AG04449 (cell line): Measurements from ENCODE around the gene NR6A1.

Experiments
- CTCF ChIA-PET: fragments of 350-600 bp; formaldehyde crosslinking; extraction: SDS; loops from one replicate; lab custom pipeline; 2021; ENCODE audit warnings: antibody characterized with exemption; lab: Yijun Ruan, JAX
- POLR2A ChIA-PET: fragments of 400-600, 350-600 bp; formaldehyde crosslinking; extraction: SDS; loops from one replicate; lab custom pipeline; 2020; ENCODE audit warnings: antibody characterized with exemption, inconsistent platforms; lab: Yijun Ruan, JAX
- DNase-seq: peaks from one replicate; pipeline ENCODE4 v3.0.0-alpha.2; 2010; ENCODE audit warnings: low read depth, low spot score
- H3K4me3 ChIP-seq: 2 replicates; pipeline ENCODE4 v1.5.1; 2011; ENCODE audit warnings: low read depth, mild to moderate bottlenecking, control low read depth, low read length
- CTCF ChIP-seq: IDR thresholded peaks from one replicate; pipeline ENCODE4 v1.5.1; 2011; ENCODE audit warnings: mild to moderate bottlenecking, moderate library complexity, low read length, control low read depth, inconsistent platforms; ENCODE audit not compliant: insufficient read depth; ENCODE audit errors: missing control alignments

NR6A1 gene

GRCh38 chr9:124605258-124605657 is 165.9 kb downstream of the NR6A1 start:
- ChIA-PET POLR2A (no interaction called here), CTCF (interaction anchor here (1.2 to 5.6 kb wide), 2 partner anchors 12 to 107 kb away, joined by 3 to 46 read pairs; no protein-coding TSS in a partner anchor)
- no peak for TF ChIP-seq CTCF
- no peak for DNase-seq
- no peak overlapping the region for H3K4me3 ChIP-seq

GRCh38 chr9:124602632-124603031 is 168.5 kb downstream of the NR6A1 start:
- CTCF ChIA-PET: interaction anchor here (1.2 to 2.2 kb wide), 2 partner anchors 12 to 15 kb away, joined by 3 to 24 read pairs; no protein-coding TSS in a partner anchor
- no peak for DNase-seq
- no peak for TF ChIP-seq CTCF
- POLR2A ChIA-PET: no interaction called here
- H3K4me3 ChIP-seq: no peak overlapping the region

GRCh38 chr9:124602204-124602603 is 168.9 kb downstream of the NR6A1 start:
- ChIA-PET CTCF (interaction anchor here (0.6 to 2.2 kb wide), 3 partner anchors 11 to 147 kb away, joined by 3 to 24 read pairs (median 3); no protein-coding TSS in a partner anchor), POLR2A (no interaction called here)
- DNase-seq: no peak
- no peak overlapping the region for H3K4me3 ChIP-seq
- no peak for TF ChIP-seq CTCF

- CTCF ChIA-PET: interaction anchor here (1.2 kb wide), 1 partner anchor 16 kb away, joined by 3 read pairs; no protein-coding TSS in a partner anchor
- POLR2A ChIA-PET: no interaction called here
- no peak for DNase-seq
- no peak for TF ChIP-seq CTCF
- H3K4me3 ChIP-seq: no peak overlapping the region
Observed at GRCh38 chr9:124600407-124600806, 170.7 kb downstream of the NR6A1 start.

GRCh38 chr9:124599121-124599795 is 171.9 kb downstream of the NR6A1 start:
- ChIA-PET POLR2A (no interaction called here), CTCF (interaction anchor here (1.2 to 2.6 kb wide), 2 partner anchors 15 to 17 kb away, joined by 3 to 11 read pairs; no protein-coding TSS in a partner anchor)
- DNase-seq: no peak
- H3K4me3 ChIP-seq: no peak overlapping the region
- no peak for TF ChIP-seq CTCF

GRCh38 chr9:124598048-124598447 is 173.1 kb downstream of the NR6A1 start:
- CTCF ChIA-PET: interaction anchor here (2.3 to 4.8 kb wide), 3 partner anchors 16 to 113 kb away, joined by 11 to 44 read pairs (median 12); no protein-coding TSS in a partner anchor
- no peak overlapping the region for H3K4me3 ChIP-seq
- POLR2A ChIA-PET: no interaction called here
- TF ChIP-seq CTCF: no peak
- DNase-seq: no peak
